Measurements from ENCODE around the gene MIAT. TPM values are rescaled to one million over a fixed set of nuclear protein-coding genes. Genes with fewer than 3 reads are reported as not detected.

Gene MIAT
- polyA plus RNA-seq, 1 donor (not counting 4 experiments of a cell fraction or from before 2014, with no cell fraction given): 0.04 TPM

GRCh38 chr22:26646158-26646557, 11.2 kb upstream of the MIAT start:
- no peak for TF ChIP-seq EZH2 (IDR thresholded peaks at IDR 0.05; ENCODE audit: low read length)
- TF ChIP-seq, protein P1, sequence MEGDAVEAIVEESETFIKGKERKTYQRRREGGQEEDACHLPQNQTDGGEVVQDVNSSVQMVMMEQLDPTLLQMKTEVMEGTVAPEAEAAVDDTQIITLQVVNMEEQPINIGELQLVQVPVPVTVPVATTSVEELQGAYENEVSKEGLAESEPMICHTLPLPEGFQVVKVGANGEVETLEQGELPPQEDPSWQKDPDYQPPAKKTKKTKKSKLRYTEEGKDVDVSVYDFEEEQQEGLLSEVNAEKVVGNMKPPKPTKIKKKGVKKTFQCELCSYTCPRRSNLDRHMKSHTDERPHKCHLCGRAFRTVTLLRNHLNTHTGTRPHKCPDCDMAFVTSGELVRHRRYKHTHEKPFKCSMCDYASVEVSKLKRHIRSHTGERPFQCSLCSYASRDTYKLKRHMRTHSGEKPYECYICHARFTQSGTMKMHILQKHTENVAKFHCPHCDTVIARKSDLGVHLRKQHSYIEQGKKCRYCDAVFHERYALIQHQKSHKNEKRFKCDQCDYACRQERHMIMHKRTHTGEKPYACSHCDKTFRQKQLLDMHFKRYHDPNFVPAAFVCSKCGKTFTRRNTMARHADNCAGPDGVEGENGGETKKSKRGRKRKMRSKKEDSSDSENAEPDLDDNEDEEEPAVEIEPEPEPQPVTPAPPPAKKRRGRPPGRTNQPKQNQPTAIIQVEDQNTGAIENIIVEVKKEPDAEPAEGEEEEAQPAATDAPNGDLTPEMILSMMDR (optimal IDR thresholded peaks at IDR 0.05 in 1 of 3, IDR thresholded peaks at IDR 0.05 in 1 of 3, conservative IDR thresholded peaks at IDR 0.05 in 1 of 3; ENCODE audit: extremely low read depth in 1 of 3, insufficient read depth in 2 of 3, low read length in 3 of 3): no peak
- Histone ChIP-seq H3K9me3 (ENCODE audit: control insufficient read depth, low read depth, low read length) (no peaks in the 10 kb centered on the region), H3K4me1 (ENCODE audit: control insufficient read depth, extremely low read depth, insufficient read depth, low read length) (peaks cover 7% of the 10 kb centered on the region), H3K27me3 (ENCODE audit: control insufficient read depth, extremely low read depth, insufficient read depth, low read length) (peaks cover 34% of the 10 kb centered on the region), H3K27ac (ENCODE audit: control insufficient read depth, insufficient read depth, low read length) (no peak overlapping the region), H3K4me3 (ENCODE audit: control insufficient read depth in 2 of 3, extremely low read depth in 1 of 3, insufficient read depth in 2 of 3, low read depth in 1 of 3, low read length in 3 of 3) (no peak overlapping the region), H3K4me2 (ENCODE audit: control insufficient read depth, extremely low read depth, insufficient read depth, low read depth, low read length) (no peak overlapping the region), H3K79me2 (ENCODE audit: control insufficient read depth, insufficient read depth, low read length) (no peaks in the 10 kb centered on the region), H3K36me3 (ENCODE audit: control insufficient read depth in 2 of 2, extremely low read depth in 1 of 2, insufficient read depth in 2 of 2, low read length in 2 of 2) (no peaks in the 10 kb centered on the region), H4K20me1 (ENCODE audit: control insufficient read depth, extremely low read depth, insufficient read depth, low read length) (no peaks in the 10 kb centered on the region), H3K9ac (ENCODE audit: control insufficient read depth, extremely low read depth, insufficient read depth, low read length) (no peak overlapping the region), H3K9me1 (ENCODE audit: control insufficient read depth, extremely low read depth, insufficient read depth, low read length) (no peaks in the 10 kb centered on the region), H2AFZ (ENCODE audit: control insufficient read depth, low read length) (no peak overlapping the region)
- DNase-seq (ENCODE audit: low read depth, low spot score) (no peak), FAIRE-seq (no peak)
- dilution Hi-C loops (cut with MboI; ENCODE audit: extremely low pct_ligation_motif_present, low sequenced_read_pairs): no loop called here

DNA sequence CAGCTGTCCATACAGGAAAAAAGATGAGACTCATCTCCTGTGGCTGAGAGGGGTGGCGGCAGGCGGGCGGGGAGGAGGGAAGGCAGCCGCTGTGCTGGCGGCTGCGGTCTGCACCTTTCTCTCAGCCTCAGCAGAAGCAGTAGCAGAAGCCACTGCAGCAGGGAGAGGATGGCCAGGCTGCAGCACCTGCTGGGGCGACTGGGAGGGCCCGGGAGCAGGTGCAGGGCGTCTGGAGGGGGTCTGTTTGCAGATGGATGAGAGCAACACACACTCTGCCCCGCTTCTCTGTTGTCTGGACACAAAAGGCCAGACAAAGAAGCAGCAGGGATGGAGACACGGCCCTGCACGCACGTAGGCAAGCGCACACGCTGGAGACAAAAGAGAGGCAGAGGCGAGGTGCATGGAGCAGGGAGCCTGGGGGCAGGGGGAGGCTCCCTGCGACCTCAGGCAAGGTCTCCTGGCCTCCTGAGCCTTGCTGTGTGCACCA, 9.3 kb upstream of the MIAT start:
- TF ChIP-seq, protein P1 (optimal IDR thresholded peaks at IDR 0.05 in 1 of 3, IDR thresholded peaks at IDR 0.05 in 1 of 3, conservative IDR thresholded peaks at IDR 0.05 in 1 of 3; ENCODE audit: extremely low read depth in 1 of 3, insufficient read depth in 2 of 3, low read length in 3 of 3): no peak
- Histone ChIP-seq H3K9ac (ENCODE audit: control insufficient read depth, extremely low read depth, insufficient read depth, low read length) (no peak overlapping the region), H3K4me1 (ENCODE audit: control insufficient read depth, extremely low read depth, insufficient read depth, low read length) (peaks cover 7% of the 10 kb centered on the region), H3K4me3 (ENCODE audit: control insufficient read depth in 2 of 3, extremely low read depth in 1 of 3, insufficient read depth in 2 of 3, low read depth in 1 of 3, low read length in 3 of 3) (no peak overlapping the region), H3K4me2 (ENCODE audit: control insufficient read depth, extremely low read depth, insufficient read depth, low read depth, low read length) (no peak overlapping the region), H3K9me1 (ENCODE audit: control insufficient read depth, extremely low read depth, insufficient read depth, low read length) (no peaks in the 10 kb centered on the region), H3K27me3 (ENCODE audit: control insufficient read depth, extremely low read depth, insufficient read depth, low read length) (peaks cover 42% of the 10 kb centered on the region), H4K20me1 (ENCODE audit: control insufficient read depth, extremely low read depth, insufficient read depth, low read length) (no peaks in the 10 kb centered on the region), H3K79me2 (ENCODE audit: control insufficient read depth, insufficient read depth, low read length) (no peaks in the 10 kb centered on the region), H3K27ac (ENCODE audit: control insufficient read depth, insufficient read depth, low read length) (no peak overlapping the region), H2AFZ (ENCODE audit: control insufficient read depth, low read length) (no peak overlapping the region), H3K9me3 (ENCODE audit: control insufficient read depth, low read depth, low read length) (no peaks in the 10 kb centered on the region), H3K36me3 (ENCODE audit: control insufficient read depth in 2 of 2, extremely low read depth in 1 of 2, insufficient read depth in 2 of 2, low read length in 2 of 2) (no peaks in the 10 kb centered on the region)
- FAIRE-seq (no peak), DNase-seq (ENCODE audit: low read depth, low spot score) (no peak)
- dilution Hi-C loops (cut with MboI; ENCODE audit: extremely low pct_ligation_motif_present, low sequenced_read_pairs): no loop called here
